Panc1 (cell line): ENCODE measurements around the gene ETFA. TPM values are rescaled to one million over a fixed set of nuclear protein-coding genes. Genes with fewer than 3 reads are reported as not detected.

Experiments
- ATAC-seq: fragments of 200-7000 bp; cut with Tn5 transposase; 2 replicates; pipeline ENCODE4 v1.9.1; 2020; ENCODE audit warnings: mild to moderate bottlenecking, moderate library complexity
- BruUV-seq: library from RNA; stranded (reverse); fragments of 400-500 nt; replicated peaks from 2 replicates; lab custom pipeline; 2021; lab: Mats Ljungman, UMichigan
- CTCF ChIA-PET: fragments of 300-600 bp; sonication (Branson Sonifier 250); formaldehyde crosslinking; loops from one replicate; lab custom pipeline; 2022; ENCODE audit warnings: antibody characterized with exemption; lab: Charles Lee
- POLR2A ChIA-PET: fragments of 300-600 bp; sonication (Branson Sonifier 250); formaldehyde crosslinking; loops from one replicate; lab custom pipeline; 2022; ENCODE audit warnings: antibody characterized with exemption; lab: Charles Lee
- DNase-seq: peaks from one replicate; pipeline ENCODE4 v3.0.0-alpha.2; 2010; ENCODE audit warnings: low read depth, low spot score
- H3K27ac ChIP-seq: 2 replicates; pipeline ENCODE4 v1.5.1; 2011; ENCODE audit warnings: mild to moderate bottlenecking, low read length, inconsistent platforms
- H3K27me3 ChIP-seq: fragments of 200-500 bp; sonication (Bioruptor generic); 2 replicates; pipeline ENCODE4 v1.6.0; 2014; ENCODE audit warnings: low read length, inconsistent platforms; ENCODE audit not compliant: control insufficient read depth, insufficient read depth
- H3K36me3 ChIP-seq: fragments of 200-500 bp; sonication (Bioruptor generic); 2 replicates; pipeline ENCODE4 v1.5.1; 2014; ENCODE audit warnings: inconsistent platforms, mild to moderate bottlenecking, low read length, moderate library complexity; ENCODE audit not compliant: control insufficient read depth, insufficient read depth
- H3K4me1 ChIP-seq: 2 replicates; pipeline ENCODE4 v1.5.1; 2011; ENCODE audit warnings: inconsistent platforms, mild to moderate bottlenecking, low read length, moderate library complexity; ENCODE audit not compliant: control insufficient read depth, insufficient read depth
- H3K4me3 ChIP-seq, 2 experiments: 2 replicates each; pipeline ENCODE4 v1.5.1; 2011 to 2012; ENCODE audit warnings: low read depth in 2 of 2, low read length in 2 of 2, mild to moderate bottlenecking in 2 of 2, inconsistent platforms in 1 of 2, moderate library complexity in 1 of 2
- H3K9me3 ChIP-seq: fragments of 200-500 bp; sonication (Bioruptor generic); 2 replicates; pipeline ENCODE4 v1.5.1; 2014; ENCODE audit warnings: low read depth, mild to moderate bottlenecking, inconsistent platforms, low read length, moderate library complexity; ENCODE audit not compliant: control insufficient read depth, insufficient read depth
- POLR2AphosphoS5 ChIP-seq: IDR thresholded peaks from 2 replicates; pipeline ENCODE4 v1.6.1; 2012; ENCODE audit warnings: mild to moderate bottlenecking, low read depth, low read length, moderate library complexity
- SIN3A ChIP-seq: IDR thresholded peaks from 2 replicates; pipeline ENCODE4 v1.6.1; 2012; ENCODE audit warnings: low read depth, mild to moderate bottlenecking, low read length, moderate library complexity, borderline replicate concordance; ENCODE audit not compliant: insufficient read depth
- TCF7L2 ChIP-seq: IDR thresholded peaks from 2 replicates; pipeline ENCODE4 v1.6.1; 2011; ENCODE audit warnings: mild to moderate bottlenecking, low read depth, low read length, inconsistent platforms
- in situ Hi-C: cut with HindIII; loops from 2 replicates; pipeline ENCODE4 v1.10.0; 2016; ENCODE audit warnings: low sequenced_read_pairs, low pct_unique_long_range_greater_than_20kb
- intact Hi-C: fragments of 100-400 bp; cut with micrococcal nuclease; formaldehyde crosslinking; loops from one replicate; pipeline ENCODE4 v1.10.0; 2022; ENCODE audit not compliant: unreplicated experiment
- total RNA-seq: library from RNA; stranded (reverse); gene quantifications from one replicate; pipeline ENCODE4 v1.2.1, GENCODE V29; 2021; ENCODE audit not compliant: unreplicated experiment
- TF ChIP-seq, protein P1 (sequence below), 2 experiments: IDR thresholded peaks; 2 replicates each; pipeline ENCODE4 v1.6.1; 2011 to 2012; ENCODE audit warnings: low read depth in 2 of 2, control low read depth in 1 of 2, low read length in 1 of 2, mild to moderate bottlenecking in 1 of 2, moderate library complexity in 1 of 2; ENCODE audit not compliant: insufficient read depth in 1 of 2
- TF ChIP-seq, protein P2 (sequence below): fragments of 450-650 bp; IDR thresholded peaks from 2 replicates; pipeline ENCODE4 v1.5.1; 2017; ENCODE audit warnings: mild to moderate bottlenecking

ETFA gene
- total RNA-seq, 1 experiment from 2014 or later = 159 TPM

DNA sequence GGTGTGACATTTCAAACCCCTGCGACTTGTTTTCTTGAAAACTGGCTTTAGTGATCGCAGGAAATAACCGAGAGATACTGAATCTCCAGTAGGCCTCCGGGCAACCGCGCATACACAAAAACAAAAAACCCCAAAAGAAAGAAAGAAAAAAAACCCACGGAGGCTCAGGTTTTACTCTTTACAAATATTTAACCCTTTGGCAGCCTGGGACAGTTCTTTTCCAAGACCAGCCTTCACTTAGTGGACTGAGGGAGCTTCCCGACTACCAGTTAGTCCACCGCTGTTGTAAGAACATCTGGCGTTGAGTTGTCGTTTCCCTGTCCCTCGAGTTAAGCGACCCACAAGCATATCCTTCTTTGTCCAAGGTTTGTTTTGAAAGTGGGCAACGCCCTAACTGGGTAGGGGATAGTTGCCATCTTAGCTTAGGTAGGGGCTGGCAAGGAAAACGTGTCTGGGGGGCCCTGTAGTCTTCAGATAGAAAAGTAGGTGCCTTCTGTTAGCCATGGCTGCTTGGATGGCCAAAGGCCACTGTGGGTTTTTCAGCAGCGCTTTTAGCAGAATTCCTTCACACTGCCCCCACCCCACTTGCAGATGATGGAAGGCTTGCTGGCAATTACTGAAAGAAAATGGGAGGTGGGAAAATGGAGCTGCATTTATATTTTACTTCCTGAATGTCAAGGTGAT lies 32.2 kb upstream of the ETFA start:
- TF ChIP-seq TCF7L2 = no peak
- TF ChIP-seq SIN3A = no peak
- TF ChIP-seq, protein P1, sequence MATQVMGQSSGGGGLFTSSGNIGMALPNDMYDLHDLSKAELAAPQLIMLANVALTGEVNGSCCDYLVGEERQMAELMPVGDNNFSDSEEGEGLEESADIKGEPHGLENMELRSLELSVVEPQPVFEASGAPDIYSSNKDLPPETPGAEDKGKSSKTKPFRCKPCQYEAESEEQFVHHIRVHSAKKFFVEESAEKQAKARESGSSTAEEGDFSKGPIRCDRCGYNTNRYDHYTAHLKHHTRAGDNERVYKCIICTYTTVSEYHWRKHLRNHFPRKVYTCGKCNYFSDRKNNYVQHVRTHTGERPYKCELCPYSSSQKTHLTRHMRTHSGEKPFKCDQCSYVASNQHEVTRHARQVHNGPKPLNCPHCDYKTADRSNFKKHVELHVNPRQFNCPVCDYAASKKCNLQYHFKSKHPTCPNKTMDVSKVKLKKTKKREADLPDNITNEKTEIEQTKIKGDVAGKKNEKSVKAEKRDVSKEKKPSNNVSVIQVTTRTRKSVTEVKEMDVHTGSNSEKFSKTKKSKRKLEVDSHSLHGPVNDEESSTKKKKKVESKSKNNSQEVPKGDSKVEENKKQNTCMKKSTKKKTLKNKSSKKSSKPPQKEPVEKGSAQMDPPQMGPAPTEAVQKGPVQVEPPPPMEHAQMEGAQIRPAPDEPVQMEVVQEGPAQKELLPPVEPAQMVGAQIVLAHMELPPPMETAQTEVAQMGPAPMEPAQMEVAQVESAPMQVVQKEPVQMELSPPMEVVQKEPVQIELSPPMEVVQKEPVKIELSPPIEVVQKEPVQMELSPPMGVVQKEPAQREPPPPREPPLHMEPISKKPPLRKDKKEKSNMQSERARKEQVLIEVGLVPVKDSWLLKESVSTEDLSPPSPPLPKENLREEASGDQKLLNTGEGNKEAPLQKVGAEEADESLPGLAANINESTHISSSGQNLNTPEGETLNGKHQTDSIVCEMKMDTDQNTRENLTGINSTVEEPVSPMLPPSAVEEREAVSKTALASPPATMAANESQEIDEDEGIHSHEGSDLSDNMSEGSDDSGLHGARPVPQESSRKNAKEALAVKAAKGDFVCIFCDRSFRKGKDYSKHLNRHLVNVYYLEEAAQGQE (IDR thresholded peaks at IDR 0.05; ENCODE audit: insufficient read depth in 1 of 2, low read depth in 2 of 2, low read length in 1 of 2) = no peak
- TF ChIP-seq POLR2AphosphoS5 = no peak
- TF ChIP-seq, protein P2, sequence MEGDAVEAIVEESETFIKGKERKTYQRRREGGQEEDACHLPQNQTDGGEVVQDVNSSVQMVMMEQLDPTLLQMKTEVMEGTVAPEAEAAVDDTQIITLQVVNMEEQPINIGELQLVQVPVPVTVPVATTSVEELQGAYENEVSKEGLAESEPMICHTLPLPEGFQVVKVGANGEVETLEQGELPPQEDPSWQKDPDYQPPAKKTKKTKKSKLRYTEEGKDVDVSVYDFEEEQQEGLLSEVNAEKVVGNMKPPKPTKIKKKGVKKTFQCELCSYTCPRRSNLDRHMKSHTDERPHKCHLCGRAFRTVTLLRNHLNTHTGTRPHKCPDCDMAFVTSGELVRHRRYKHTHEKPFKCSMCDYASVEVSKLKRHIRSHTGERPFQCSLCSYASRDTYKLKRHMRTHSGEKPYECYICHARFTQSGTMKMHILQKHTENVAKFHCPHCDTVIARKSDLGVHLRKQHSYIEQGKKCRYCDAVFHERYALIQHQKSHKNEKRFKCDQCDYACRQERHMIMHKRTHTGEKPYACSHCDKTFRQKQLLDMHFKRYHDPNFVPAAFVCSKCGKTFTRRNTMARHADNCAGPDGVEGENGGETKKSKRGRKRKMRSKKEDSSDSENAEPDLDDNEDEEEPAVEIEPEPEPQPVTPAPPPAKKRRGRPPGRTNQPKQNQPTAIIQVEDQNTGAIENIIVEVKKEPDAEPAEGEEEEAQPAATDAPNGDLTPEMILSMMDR = no peak
- intact Hi-C loops = no loop called here
- BruUV-seq = no TSS peak

DNA sequence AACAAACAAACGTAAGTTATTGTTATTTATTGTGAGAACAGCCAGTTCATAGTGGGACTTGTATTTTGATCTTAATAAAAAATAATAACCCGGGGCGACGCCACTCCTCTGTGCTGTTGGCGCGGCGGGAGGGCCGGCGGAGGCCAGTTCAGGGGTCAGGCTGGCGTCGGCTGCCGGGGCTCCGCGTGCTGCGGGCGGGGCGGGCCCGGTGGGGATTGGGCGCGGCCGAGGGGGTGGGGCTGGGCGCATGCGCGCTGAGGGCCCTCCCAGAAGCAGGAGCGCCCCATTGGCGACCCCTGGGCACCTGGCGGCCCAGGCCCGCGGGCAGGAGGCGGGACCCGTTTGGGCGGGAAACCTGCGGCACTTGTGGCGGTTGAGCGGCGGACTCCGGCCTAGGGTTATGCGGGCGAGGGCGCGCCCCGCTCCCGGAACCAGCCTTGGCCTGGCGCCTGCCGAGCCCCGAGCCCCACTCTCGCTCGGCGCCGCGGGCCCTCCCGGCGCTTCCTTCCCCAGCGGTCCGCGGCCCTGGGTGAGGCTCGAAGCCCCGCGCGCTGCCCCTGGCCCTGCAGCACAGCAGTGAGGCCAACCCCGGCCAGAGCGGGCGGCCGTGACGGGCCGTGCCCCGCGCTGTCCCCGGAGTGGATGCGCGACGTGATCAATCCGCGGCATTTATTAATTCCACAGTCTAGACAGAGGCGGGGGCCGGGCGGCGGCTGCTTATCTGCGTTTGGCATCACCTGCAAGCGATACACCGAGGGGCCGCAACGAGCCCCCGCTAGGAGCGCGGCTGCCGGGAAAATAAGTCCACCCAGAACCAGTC lies 31.3 kb upstream of the ETFA start:
- no peaks in the 10 kb centered on the region for H3K9me3 ChIP-seq
- POLR2A ChIA-PET = no interaction called here
- in situ Hi-C loops = no loop called here
- no peak for ATAC-seq
- no peak overlapping the region for H3K4me3 ChIP-seq
- no TSS peak for BruUV-seq
- H3K4me1 ChIP-seq = peaks cover 3% of the 10 kb centered on the region; the same call in 1 of the 2 replicates
- H3K27ac ChIP-seq = no peak overlapping the region
- CTCF ChIA-PET = no interaction called here
- H3K36me3 ChIP-seq = no peaks in the 10 kb centered on the region
- no peak for DNase-seq
- H3K27me3 ChIP-seq = peaks cover 16% of the 10 kb centered on the region
- TF ChIP-seq, protein P1 (IDR thresholded peaks at IDR 0.05; ENCODE audit: insufficient read depth in 1 of 2, low read depth in 2 of 2, low read length in 1 of 2) = no peak
- TF ChIP-seq POLR2AphosphoS5 (no peak), SIN3A (no peak)
- intact Hi-C loops = no loop called here

More for the DNA sequence above, 32.2 kb upstream of the ETFA start:
- in situ Hi-C loops = no loop called here
- ChIA-PET CTCF (no interaction called here), POLR2A (no interaction called here)
- H3K36me3 ChIP-seq = no peaks in the 10 kb centered on the region
- H3K4me3 ChIP-seq = no peak overlapping the region
- H3K4me1 ChIP-seq = peaks cover 3% of the 10 kb centered on the region; the same call in 1 of the 2 replicates
- DNase-seq (no peak), ATAC-seq (no peak)
- H3K27ac ChIP-seq = no peak overlapping the region
- H3K27me3 ChIP-seq = peaks cover 16% of the 10 kb centered on the region
- no peaks in the 10 kb centered on the region for H3K9me3 ChIP-seq
